Measurements from ENCODE around the gene MAST3. TPM values are rescaled to one million over a fixed set of nuclear protein-coding genes. Genes with fewer than 3 reads are reported as not detected.

The MAST3 gene
- total and polyA plus RNA-seq, 2 of the 8 experiments (the other 6 are each of a cell fraction or from before 2014, with no cell fraction given) = 3.4 to 9.0 TPM

DNA sequence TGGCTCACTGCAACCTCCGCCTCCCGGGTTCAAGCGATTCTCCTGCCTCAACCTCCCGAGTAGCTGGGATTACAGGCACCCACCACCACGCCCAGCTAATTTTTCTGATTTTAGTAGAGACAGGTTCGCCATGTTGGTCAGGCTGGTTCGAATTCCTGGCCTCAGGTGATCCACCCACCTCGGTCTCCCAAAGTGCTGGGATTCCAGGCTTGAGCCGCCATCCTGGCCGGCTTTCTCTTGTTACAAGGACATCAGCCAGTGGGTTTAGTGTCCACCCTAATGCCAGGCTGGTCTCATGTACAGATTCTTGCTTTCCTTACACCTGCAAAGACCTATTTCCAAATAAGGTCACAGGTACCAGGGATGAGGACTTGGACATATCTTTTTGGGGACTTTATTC lies 62.2 kb downstream of the MAST3 start:
- no peak overlapping the region for H3K18ac ChIP-seq (ENCODE audit: extremely low read depth, low read length)
- peaks cover 3% of the 10 kb centered on the region for H3K23me2 ChIP-seq (ENCODE audit: low read depth, low read length)
- no peak overlapping the region; the same call in 1 of the 2 replicates for H2BK20ac ChIP-seq (ENCODE audit: low read length)
- H3K9ac ChIP-seq (replicated peaks in 1 of 4; ENCODE audit: extremely low read depth in 1 of 4, low read depth in 3 of 4, low read length in 3 of 4) = no peak overlapping the region; a peak in 1 of 7 replicates
- no peak overlapping the region for H4K5ac ChIP-seq (ENCODE audit: insufficient read length, low read depth, low read length)
- no peak overlapping the region for H2AFZ ChIP-seq (ENCODE audit: low read length)
- H3K79me2 ChIP-seq (ENCODE audit: control insufficient read depth in 1 of 2, insufficient read depth in 2 of 2, low read length in 2 of 2) = no peaks in the 10 kb centered on the region; a peak in 1 of 4 replicates
- no peak overlapping the region for H2AK5ac ChIP-seq (ENCODE audit: low read depth, low read length)
- peaks cover 0 to 25% (median 16%) of the 10 kb centered on the region in 4 experiments; a peak in 5 of 8 replicates for H3K36me3 ChIP-seq (ENCODE audit: control insufficient read depth in 2 of 4, insufficient read depth in 4 of 4, low read length in 3 of 4)
- no peak overlapping the region for H3K4ac ChIP-seq (replicated peaks; ENCODE audit: insufficient read length, low read depth, low read length)
- peaks cover 2 to 22% of the 10 kb centered on the region in 2 experiments for H4K20me1 ChIP-seq (replicated peaks in 1 of 2; ENCODE audit: control insufficient read depth in 1 of 2, insufficient read depth in 2 of 2, low read length in 2 of 2)
- H4K8ac ChIP-seq (ENCODE audit: extremely low read depth, insufficient read depth, low read length) = no peak overlapping the region
- no peak overlapping the region for H4K91ac ChIP-seq (replicated peaks; ENCODE audit: insufficient read length, low read length)
- no peak for DNase-seq (ENCODE audit: low read depth in 1 of 2, low spot score in 2 of 2)
- H2BK120ac ChIP-seq (replicated peaks; ENCODE audit: low read depth, low read length) = no peak overlapping the region
- no peak overlapping the region for H2BK12ac ChIP-seq (ENCODE audit: low read depth, low read length)
- H3K9me3 ChIP-seq (ENCODE audit: insufficient read depth in 2 of 2, low read depth in 1 of 2, low read length in 1 of 2) = no peaks in the 10 kb centered on the region
- no peak overlapping the region for H3K4me3 ChIP-seq (ENCODE audit: extremely low read depth in 1 of 4, insufficient read depth in 2 of 4, low read depth in 3 of 4, low read length in 4 of 4)
- 0 out of 2 replicates have a peak, but pooled peaks cover 2% of the 10 kb centered on the region for H3K79me1 ChIP-seq (ENCODE audit: low read depth, low read length)
- no peak overlapping the region for H3K4me2 ChIP-seq (ENCODE audit: insufficient read depth in 1 of 2, low read depth in 2 of 2, low read length in 2 of 2)
- H3K27ac ChIP-seq (ENCODE audit: low read depth, low read length) = no peak overlapping the region
- ChIA-PET CTCF (ENCODE audit: partially characterized antibody) (interaction anchor here (0.8 to 2.4 kb wide), 12 partner anchors 9 to 169 kb away, joined by 3 to 24 read pairs (median 4); no protein-coding TSS in a partner anchor), POLR2A (ENCODE audit: partially characterized antibody) (interaction anchor here (1.3 to 2.2 kb wide), 6 partner anchors 8 to 46 kb away, joined by 3 to 11 read pairs (median 5); partner anchors contain the start of gene IFI30)
- no peaks in the 10 kb centered on the region for H3K27me3 ChIP-seq (replicated peaks in 1 of 4; ENCODE audit: control insufficient read depth in 3 of 4, extremely low read depth in 1 of 4, insufficient read depth in 3 of 4, low read length in 3 of 4)
- no peak overlapping the region for H3K56ac ChIP-seq (replicated peaks; ENCODE audit: insufficient read length, low read depth, low read length)
- FAIRE-seq = no peak
- no peak overlapping the region for H2BK15ac ChIP-seq (ENCODE audit: low read length)
- no peak overlapping the region for H3K14ac ChIP-seq (ENCODE audit: insufficient read length)
- no peak overlapping the region for H3K23ac ChIP-seq (ENCODE audit: insufficient read length)
- WGBS, 2 experiments (ENCODE audit: extremely low coverage in 1 of 2, insufficient coverage in 1 of 2, insufficient read length in 1 of 2, insufficient replicate concordance in 2 of 2, low coverage in 1 of 2, low lambda C conversion rate in 2 of 2, missing lambda C conversion rate in 1 of 2) = 94% methylated on average over 10 of the region's 10 CpGs; no CpG with 5 or more reads in 1 of the 2 experiments
- H3K4me1 ChIP-seq (replicated peaks in 1 of 4; ENCODE audit: control insufficient read depth in 3 of 4, insufficient read depth in 4 of 4, low read length in 3 of 4) = peaks cover 0 to 10% (median 7%) of the 10 kb centered on the region in 4 experiments; a peak in 6 of 7 replicates
- no peak overlapping the region for H2BK5ac ChIP-seq (ENCODE audit: low read depth, low read length)
- TF ChIP-seq GTF2F1 (IDR thresholded peaks at IDR 0.05; ENCODE audit: borderline replicate concordance, low read depth, low read length) (no peak), SP4 (IDR thresholded peaks at IDR 0.05; ENCODE audit: low read length) (no peak), PHF8 (conservative IDR thresholded peaks at IDR 0.05; ENCODE audit: low read depth, low read length) (no peak), CHD1 (IDR thresholded peaks at IDR 0.05; ENCODE audit: low read depth, low read length) (no peak), CHD2 (IDR thresholded peaks at IDR 0.05; ENCODE audit: low read length) (no peak), SP2 (IDR thresholded peaks at IDR 0.05; ENCODE audit: low read length) (no peak), FOSL1 (IDR thresholded peaks at IDR 0.05; ENCODE audit: insufficient read depth, low read depth, low read length) (no peak), SIRT6 (IDR thresholded peaks at IDR 0.05; ENCODE audit: low read length) (no peak), RFX5 (IDR thresholded peaks at IDR 0.05; ENCODE audit: borderline replicate concordance, low read depth, low read length) (no peak), ASH2L (IDR thresholded peaks at IDR 0.05; ENCODE audit: low read length) (no peak)
- TF ChIP-seq, protein P1, sequence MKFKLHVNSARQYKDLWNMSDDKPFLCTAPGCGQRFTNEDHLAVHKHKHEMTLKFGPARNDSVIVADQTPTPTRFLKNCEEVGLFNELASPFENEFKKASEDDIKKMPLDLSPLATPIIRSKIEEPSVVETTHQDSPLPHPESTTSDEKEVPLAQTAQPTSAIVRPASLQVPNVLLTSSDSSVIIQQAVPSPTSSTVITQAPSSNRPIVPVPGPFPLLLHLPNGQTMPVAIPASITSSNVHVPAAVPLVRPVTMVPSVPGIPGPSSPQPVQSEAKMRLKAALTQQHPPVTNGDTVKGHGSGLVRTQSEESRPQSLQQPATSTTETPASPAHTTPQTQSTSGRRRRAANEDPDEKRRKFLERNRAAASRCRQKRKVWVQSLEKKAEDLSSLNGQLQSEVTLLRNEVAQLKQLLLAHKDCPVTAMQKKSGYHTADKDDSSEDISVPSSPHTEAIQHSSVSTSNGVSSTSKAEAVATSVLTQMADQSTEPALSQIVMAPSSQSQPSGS (IDR thresholded peaks at IDR 0.05; ENCODE audit: low read length) = no peak
- TF ChIP-seq, protein P2, sequence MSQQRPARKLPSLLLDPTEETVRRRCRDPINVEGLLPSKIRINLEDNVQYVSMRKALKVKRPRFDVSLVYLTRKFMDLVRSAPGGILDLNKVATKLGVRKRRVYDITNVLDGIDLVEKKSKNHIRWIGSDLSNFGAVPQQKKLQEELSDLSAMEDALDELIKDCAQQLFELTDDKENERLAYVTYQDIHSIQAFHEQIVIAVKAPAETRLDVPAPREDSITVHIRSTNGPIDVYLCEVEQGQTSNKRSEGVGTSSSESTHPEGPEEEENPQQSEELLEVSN (IDR thresholded peaks at IDR 0.05) = no peak

Data from H1 (cell line).